DOHH2 (cell line): ENCODE data around the gene PDE4D.

Source experiments
- H3F3A ChIP-seq: fragments of 200-600 bp; sonication (generic), shearing (Covaris generic); 2 replicates; pipeline ENCODE4 v1.6.0; 2016; ENCODE audit warnings: antibody characterized with exemption, mild to moderate bottlenecking; ENCODE audit not compliant: control insufficient read depth, insufficient read depth
- H3K27ac ChIP-seq: fragments of 200-600 bp; sonication (generic); 2 replicates; pipeline ENCODE4 v1.5.1; 2014; ENCODE audit warnings: low read depth, mild to moderate bottlenecking, low read length, moderate library complexity
- H3K27me3 ChIP-seq: fragments of 200-600 bp; sonication (generic); 2 replicates; pipeline ENCODE4 v1.6.1; 2014; ENCODE audit warnings: mild to moderate bottlenecking, low read length, mixed read lengths; ENCODE audit not compliant: control insufficient read depth
- H3K36me3 ChIP-seq: fragments of 200-600 bp; sonication (generic); 2 replicates; pipeline ENCODE4 v1.6.1; 2014; ENCODE audit warnings: mild to moderate bottlenecking, low read length, moderate library complexity, mixed read lengths; ENCODE audit not compliant: control insufficient read depth
- H3K4me1 ChIP-seq: fragments of 200-600 bp; sonication (generic); 2 replicates; pipeline ENCODE4 v1.6.1; 2014; ENCODE audit warnings: mild to moderate bottlenecking, low read length, mixed read lengths; ENCODE audit not compliant: control insufficient read depth
- H3K4me2 ChIP-seq: fragments of 200-600 bp; sonication (generic); 2 replicates; pipeline ENCODE4 v1.6.0; 2014; ENCODE audit warnings: mild to moderate bottlenecking, low read length, moderate library complexity
- H3K4me3 ChIP-seq: fragments of 200-600 bp; sonication (generic); 2 replicates; pipeline ENCODE4 v1.5.1; 2014; ENCODE audit warnings: mild to moderate bottlenecking, low read length, mixed read lengths
- H3K79me2 ChIP-seq: fragments of 200-600 bp; sonication (generic); 2 replicates; pipeline ENCODE4 v1.6.1; 2014; ENCODE audit warnings: mild to moderate bottlenecking, low read length, mixed read lengths; ENCODE audit not compliant: control insufficient read depth
- H3K9me2 ChIP-seq: fragments of 200-600 bp; sonication (generic); replicated peaks from 2 replicates; pipeline ENCODE4 v1.6.1; 2014; ENCODE audit warnings: mild to moderate bottlenecking, low read length, mixed read lengths; ENCODE audit not compliant: control insufficient read depth
- H3K9me3 ChIP-seq: fragments of 200-600 bp; sonication (generic); 2 replicates; pipeline ENCODE4 v1.6.1; 2014; ENCODE audit warnings: antibody characterized with exemption, low read length, mixed read lengths; ENCODE audit not compliant: control insufficient read depth, insufficient read depth
- H4K20me1 ChIP-seq: fragments of 200-600 bp; sonication (generic); 2 replicates; pipeline ENCODE4 v1.6.0; 2014; ENCODE audit warnings: low read depth, mild to moderate bottlenecking, antibody characterized with exemption, low read length, moderate library complexity; ENCODE audit not compliant: control insufficient read depth, insufficient read depth
- EZH2phosphoT487 ChIP-seq: fragments of 200-600 bp; sonication (generic); IDR thresholded peaks from 2 replicates; pipeline ENCODE4 v1.6.1; 2017; ENCODE audit warnings: borderline replicate concordance, mild to moderate bottlenecking, antibody characterized with exemption, low read length, moderate library complexity, mixed read lengths
- TF ChIP-seq, protein P1 (sequence below): fragments of 200-600 bp; sonication (generic); IDR thresholded peaks from one replicate; pipeline ENCODE4 v1.5.1; 2014; ENCODE audit warnings: antibody characterized with exemption, mild to moderate bottlenecking, low read depth, low read length; ENCODE audit not compliant: poor library complexity, severe bottlenecking

Gene PDE4D

DNA sequence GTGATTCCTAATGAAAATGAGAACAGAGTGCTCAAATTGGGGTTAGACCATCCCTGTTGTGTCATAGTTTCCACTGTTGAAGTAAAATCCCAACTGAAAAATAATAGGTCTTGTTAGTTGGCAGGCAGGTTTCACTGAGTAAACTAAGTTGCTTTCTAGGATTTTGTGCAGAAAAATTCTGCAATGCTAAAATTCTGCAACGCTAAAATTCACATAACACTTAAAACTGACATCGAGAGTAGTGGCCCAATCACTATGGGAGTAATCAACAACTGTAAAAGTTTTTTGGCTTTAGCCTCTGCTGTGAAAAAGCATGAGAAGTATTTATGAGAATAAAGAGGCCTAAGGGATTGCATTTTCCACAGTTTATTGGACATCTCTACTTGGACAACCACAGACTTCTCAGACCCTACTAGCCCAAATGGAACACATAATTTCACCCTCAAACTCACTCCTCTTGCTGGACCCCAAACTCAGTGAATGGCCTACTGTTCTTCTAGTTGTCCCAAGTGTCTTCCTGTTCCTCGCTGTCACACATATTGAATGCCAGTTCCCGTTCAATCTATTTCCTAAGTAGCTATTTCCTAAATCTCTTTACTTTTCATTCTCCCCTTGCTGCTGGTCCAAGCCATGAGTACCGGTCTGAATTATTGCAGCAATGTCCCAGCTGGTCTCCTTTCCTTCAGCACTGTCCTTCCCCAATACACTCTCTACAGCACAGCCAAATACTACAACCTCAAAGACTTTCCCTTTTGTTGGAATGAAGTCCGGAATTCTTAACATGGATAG is 355.4 kb downstream of the PDE4D start:
- Histone ChIP-seq H3K9me3 (no peaks in the 10 kb centered on the region), H3K27ac (no peak overlapping the region), H3K4me3 (no peak overlapping the region), H3K4me2 (no peak overlapping the region), H3K4me1 (no peaks in the 10 kb centered on the region), H3F3A (no peaks in the 10 kb centered on the region), H3K36me3 (no peaks in the 10 kb centered on the region), H3K27me3 (no peaks in the 10 kb centered on the region), H4K20me1 (no peaks in the 10 kb centered on the region), H3K79me2 (no peaks in the 10 kb centered on the region), H3K9me2 (no peaks in the 10 kb centered on the region)
- no peak for TF ChIP-seq EZH2phosphoT487
- TF ChIP-seq, protein P1, sequence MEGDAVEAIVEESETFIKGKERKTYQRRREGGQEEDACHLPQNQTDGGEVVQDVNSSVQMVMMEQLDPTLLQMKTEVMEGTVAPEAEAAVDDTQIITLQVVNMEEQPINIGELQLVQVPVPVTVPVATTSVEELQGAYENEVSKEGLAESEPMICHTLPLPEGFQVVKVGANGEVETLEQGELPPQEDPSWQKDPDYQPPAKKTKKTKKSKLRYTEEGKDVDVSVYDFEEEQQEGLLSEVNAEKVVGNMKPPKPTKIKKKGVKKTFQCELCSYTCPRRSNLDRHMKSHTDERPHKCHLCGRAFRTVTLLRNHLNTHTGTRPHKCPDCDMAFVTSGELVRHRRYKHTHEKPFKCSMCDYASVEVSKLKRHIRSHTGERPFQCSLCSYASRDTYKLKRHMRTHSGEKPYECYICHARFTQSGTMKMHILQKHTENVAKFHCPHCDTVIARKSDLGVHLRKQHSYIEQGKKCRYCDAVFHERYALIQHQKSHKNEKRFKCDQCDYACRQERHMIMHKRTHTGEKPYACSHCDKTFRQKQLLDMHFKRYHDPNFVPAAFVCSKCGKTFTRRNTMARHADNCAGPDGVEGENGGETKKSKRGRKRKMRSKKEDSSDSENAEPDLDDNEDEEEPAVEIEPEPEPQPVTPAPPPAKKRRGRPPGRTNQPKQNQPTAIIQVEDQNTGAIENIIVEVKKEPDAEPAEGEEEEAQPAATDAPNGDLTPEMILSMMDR, result no peak

- Histone ChIP-seq H3K9me2 (no peaks in the 10 kb centered on the region), H3K27ac (no peak overlapping the region), H3K4me2 (no peak overlapping the region), H3K4me3 (no peak overlapping the region), H3K36me3 (no peaks in the 10 kb centered on the region), H3K4me1 (no peaks in the 10 kb centered on the region), H3K27me3 (no peaks in the 10 kb centered on the region), H4K20me1 (no peaks in the 10 kb centered on the region), H3K9me3 (no peaks in the 10 kb centered on the region), H3K79me2 (no peaks in the 10 kb centered on the region), H3F3A (no peaks in the 10 kb centered on the region)
- no peak for TF ChIP-seq EZH2phosphoT487
- TF ChIP-seq, protein P1, result no peak
These were observed 356.7 kb downstream of the PDE4D start for GRCh38 chr5:59536875-59537274.

DNA sequence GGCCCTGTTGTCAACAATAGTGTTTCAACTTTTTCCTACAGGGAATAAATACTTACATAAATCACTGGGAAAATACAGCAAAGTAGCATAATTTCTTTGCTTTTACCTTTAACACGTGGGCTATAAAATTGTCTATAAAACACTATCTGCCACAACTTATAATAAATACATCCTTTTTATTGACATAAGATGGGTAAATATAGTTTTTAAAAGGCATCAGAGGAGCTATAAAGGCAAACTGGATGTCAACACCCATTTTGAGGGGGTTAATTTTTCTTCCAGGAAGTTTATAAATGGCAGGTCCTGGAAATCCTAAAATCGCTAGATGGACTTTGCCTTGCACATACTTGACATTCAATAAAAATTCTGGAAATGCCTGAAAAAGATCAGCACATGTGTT is 358.0 kb downstream of the PDE4D start:
- Histone ChIP-seq H3F3A (no peaks in the 10 kb centered on the region), H3K27ac (no peak overlapping the region), H3K9me2 (no peaks in the 10 kb centered on the region), H3K36me3 (no peaks in the 10 kb centered on the region), H3K79me2 (no peaks in the 10 kb centered on the region), H4K20me1 (no peaks in the 10 kb centered on the region), H3K4me1 (no peaks in the 10 kb centered on the region), H3K27me3 (no peaks in the 10 kb centered on the region), H3K9me3 (no peaks in the 10 kb centered on the region), H3K4me3 (no peak overlapping the region), H3K4me2 (no peak overlapping the region)
- TF ChIP-seq EZH2phosphoT487, result no peak
- TF ChIP-seq, protein P1, result no peak
